Keratinocyte (primary cell): ENCODE data around the gene SLC4A5. TPM values are rescaled to one million over a fixed set of nuclear protein-coding genes. Genes with fewer than 3 reads are reported as not detected.

ENCODE experiments used
- DNase-seq: peaks from one replicate; pipeline ENCODE4 v3.0.0-alpha.2; 2011; ENCODE audit warnings: low read depth, missing footprints, low spot score
- FAIRE-seq: peaks from 2 replicates; lab custom pipeline; 2011; peaks lifted over from hg19 to GRCh38; lab: Jason Lieb, UNC
- H2AFZ ChIP-seq: 2 replicates; pipeline ENCODE4 v1.6.0; 2012; ENCODE audit warnings: low read length, control low read depth, inconsistent platforms; ENCODE audit not compliant: control insufficient read depth
- H3K27ac ChIP-seq: 2 replicates; pipeline ENCODE4 v1.5.1; 2011; ENCODE audit warnings: low read length; ENCODE audit not compliant: control insufficient read depth, insufficient read depth
- H3K27me3 ChIP-seq: 3 replicates; pipeline ENCODE4 v1.6.0; 2011; ENCODE audit warnings: low read length; ENCODE audit not compliant: control insufficient read depth, insufficient read depth; ENCODE audit errors: extremely low read depth
- H3K36me3 ChIP-seq, 2 experiments: 2 replicates in 1 of 2; 3 replicates in 1 of 2; pipeline ENCODE4 v1.5.1; 2011; ENCODE audit warnings: low read length in 2 of 2, mild to moderate bottlenecking in 1 of 2; ENCODE audit not compliant: control insufficient read depth in 2 of 2, insufficient read depth in 2 of 2; ENCODE audit errors: extremely low read depth in 1 of 2
- H3K4me1 ChIP-seq: 3 replicates; pipeline ENCODE4 v1.5.1; 2011; ENCODE audit warnings: low read length; ENCODE audit not compliant: control insufficient read depth, insufficient read depth; ENCODE audit errors: extremely low read depth
- H3K4me2 ChIP-seq: 3 replicates; pipeline ENCODE4 v1.6.0; 2011; ENCODE audit warnings: low read depth, low read length; ENCODE audit not compliant: control insufficient read depth, insufficient read depth; ENCODE audit errors: extremely low read depth
- H3K4me3 ChIP-seq, 3 experiments: fragments of 200-600 bp in 1 of 3; sonication (generic) in 1 of 3; 2 replicates in 2 of 3; 3 replicates in 1 of 3; pipeline ENCODE4 v1.5.1; 2011 to 2016; ENCODE audit warnings: low read length in 3 of 3, mild to moderate bottlenecking in 3 of 3, control low read depth in 2 of 3, inconsistent platforms in 1 of 3, low read depth in 1 of 3, mixed read lengths in 1 of 3, mixed run types in 1 of 3, moderate library complexity in 1 of 3; ENCODE audit not compliant: control insufficient read depth in 2 of 3, insufficient read depth in 2 of 3; ENCODE audit errors: extremely low read depth in 1 of 3
- H3K79me2 ChIP-seq: 2 replicates; pipeline ENCODE4 v1.6.0; 2012; ENCODE audit warnings: low read length; ENCODE audit not compliant: control insufficient read depth, insufficient read depth
- H3K9ac ChIP-seq: 3 replicates; pipeline ENCODE4 v1.6.0; 2011; ENCODE audit warnings: low read length; ENCODE audit not compliant: control insufficient read depth, insufficient read depth; ENCODE audit errors: extremely low read depth
- H3K9me1 ChIP-seq: 3 replicates; pipeline ENCODE4 v1.6.0; 2011; ENCODE audit warnings: low read length; ENCODE audit not compliant: control insufficient read depth, insufficient read depth; ENCODE audit errors: extremely low read depth
- H3K9me3 ChIP-seq: 2 replicates; pipeline ENCODE4 v1.5.1; 2012; ENCODE audit warnings: low read depth, low read length; ENCODE audit not compliant: control insufficient read depth
- H4K20me1 ChIP-seq: 3 replicates; pipeline ENCODE4 v1.6.0; 2011; ENCODE audit warnings: low read length; ENCODE audit not compliant: control insufficient read depth, insufficient read depth; ENCODE audit errors: extremely low read depth
- EZH2 ChIP-seq: IDR thresholded peaks from one replicate; pipeline ENCODE4 v1.6.1; 2012; ENCODE audit warnings: inconsistent platforms, mild to moderate bottlenecking, low read length, moderate library complexity
- dilution Hi-C: fragments of 300-500 bp; cut with MboI; formaldehyde crosslinking; loops from one replicate; pipeline ENCODE4 v1.7.0; 2020; ENCODE audit warnings: low sequenced_read_pairs; ENCODE audit not compliant: extremely low pct_ligation_motif_present
- polyA plus RNA-seq, 5 experiments: library from polyadenylated mRNA; depleted of rRNA in 3 of 5; stranded (reverse) in 3 of 5; stranded (forward) in 1 of 5; unstranded in 1 of 5; fragments of >200 nt; gene quantifications; 1 replicate in 1 of 5; 2 replicates in 3 of 5; 3 replicates in 1 of 5; pipeline versions ENCODE4 v1.2.1 to v1.2.3, GENCODE V29; 2011 to 2012; ENCODE audit warnings: missing spikeins in 2 of 5, low read depth in 1 of 5, low replicate concordance in 1 of 5
- TF ChIP-seq, protein P1 (sequence below), 3 experiments: IDR thresholded peaks in 1 of 3; conservative IDR thresholded peaks in 1 of 3; optimal IDR thresholded peaks in 1 of 3; 2 replicates in 2 of 3; 3 replicates in 1 of 3; pipeline versions ENCODE3 to v1.5.1; 2011; ENCODE audit warnings: low read length in 3 of 3, mild to moderate bottlenecking in 3 of 3, moderate library complexity in 2 of 3, control low read depth in 1 of 3, inconsistent platforms in 1 of 3; ENCODE audit not compliant: insufficient read depth in 2 of 3; ENCODE audit errors: extremely low read depth in 1 of 3

Gene SLC4A5
- polyA plus RNA-seq, 1 donor (not counting 4 experiments of a cell fraction or from before 2014, with no cell fraction given) = 0.22 TPM

DNA sequence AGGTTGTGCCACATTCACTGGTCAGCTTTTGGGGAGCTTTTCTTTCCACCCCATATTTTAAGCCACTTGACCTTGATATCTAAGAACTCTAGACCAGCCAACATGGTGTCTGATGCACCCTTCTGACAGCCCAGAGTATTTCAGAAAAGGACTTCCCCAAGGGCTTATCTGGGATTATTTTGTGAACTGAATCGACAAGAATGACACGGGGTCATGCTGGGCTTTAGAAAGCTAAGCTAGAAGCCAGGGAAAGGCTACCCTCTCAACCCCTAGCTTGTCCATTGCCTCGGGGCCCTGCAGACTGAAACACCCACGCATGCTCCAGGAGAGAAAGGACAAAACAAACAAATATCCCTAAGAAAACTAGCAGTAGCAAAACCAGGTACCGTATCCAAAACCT is 16.0 kb downstream of the SLC4A5 start:
- H3K9me1 ChIP-seq = no peaks in the 10 kb centered on the region
- peaks cover 3% of the 10 kb centered on the region for H3K27me3 ChIP-seq
- no peaks in the 10 kb centered on the region for H3K36me3 ChIP-seq
- FAIRE-seq = no peak
- no peak overlapping the region for H3K9ac ChIP-seq
- DNase-seq = no peak
- H3K4me1 ChIP-seq = no peaks in the 10 kb centered on the region
- no peak overlapping the region for H3K4me2 ChIP-seq
- H3K4me3 ChIP-seq = no peak overlapping the region
- H3K27ac ChIP-seq = no peak overlapping the region
- no peaks in the 10 kb centered on the region for H3K79me2 ChIP-seq
- TF ChIP-seq EZH2 = no peak
- TF ChIP-seq, protein P1, sequence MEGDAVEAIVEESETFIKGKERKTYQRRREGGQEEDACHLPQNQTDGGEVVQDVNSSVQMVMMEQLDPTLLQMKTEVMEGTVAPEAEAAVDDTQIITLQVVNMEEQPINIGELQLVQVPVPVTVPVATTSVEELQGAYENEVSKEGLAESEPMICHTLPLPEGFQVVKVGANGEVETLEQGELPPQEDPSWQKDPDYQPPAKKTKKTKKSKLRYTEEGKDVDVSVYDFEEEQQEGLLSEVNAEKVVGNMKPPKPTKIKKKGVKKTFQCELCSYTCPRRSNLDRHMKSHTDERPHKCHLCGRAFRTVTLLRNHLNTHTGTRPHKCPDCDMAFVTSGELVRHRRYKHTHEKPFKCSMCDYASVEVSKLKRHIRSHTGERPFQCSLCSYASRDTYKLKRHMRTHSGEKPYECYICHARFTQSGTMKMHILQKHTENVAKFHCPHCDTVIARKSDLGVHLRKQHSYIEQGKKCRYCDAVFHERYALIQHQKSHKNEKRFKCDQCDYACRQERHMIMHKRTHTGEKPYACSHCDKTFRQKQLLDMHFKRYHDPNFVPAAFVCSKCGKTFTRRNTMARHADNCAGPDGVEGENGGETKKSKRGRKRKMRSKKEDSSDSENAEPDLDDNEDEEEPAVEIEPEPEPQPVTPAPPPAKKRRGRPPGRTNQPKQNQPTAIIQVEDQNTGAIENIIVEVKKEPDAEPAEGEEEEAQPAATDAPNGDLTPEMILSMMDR (optimal IDR thresholded peaks at IDR 0.05 in 1 of 3, IDR thresholded peaks at IDR 0.05 in 1 of 3, conservative IDR thresholded peaks at IDR 0.05 in 1 of 3; ENCODE audit: extremely low read depth in 1 of 3, insufficient read depth in 2 of 3, low read length in 3 of 3) = no peak
- H3K9me3 ChIP-seq = no peaks in the 10 kb centered on the region
- H4K20me1 ChIP-seq = no peaks in the 10 kb centered on the region
- no peak overlapping the region for H2AFZ ChIP-seq
- dilution Hi-C loops = no loop called here

DNA sequence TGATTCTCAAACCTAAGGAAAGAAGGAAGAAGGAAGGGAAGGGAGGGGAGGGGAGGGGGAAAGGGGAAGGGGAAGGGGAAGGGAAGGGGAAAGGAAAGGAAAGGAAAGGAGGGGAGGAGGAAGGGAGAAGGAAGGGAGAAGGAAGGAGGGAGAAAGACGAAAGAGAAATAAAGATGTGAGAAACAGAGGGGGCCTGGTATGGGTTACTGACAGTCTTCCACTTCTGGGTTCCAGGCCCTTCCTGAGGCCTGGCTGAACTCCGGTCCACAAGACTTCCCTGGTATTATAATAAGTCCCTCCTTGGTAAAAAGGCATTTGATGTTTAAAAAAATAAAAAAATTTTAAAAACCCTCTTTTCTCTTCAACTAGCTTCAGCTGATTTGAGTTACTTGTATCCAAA is 17.4 kb downstream of the SLC4A5 start:
- no peak for FAIRE-seq

More for the DNA sequence above, 17.4 kb downstream of the SLC4A5 start:
- peaks cover 3% of the 10 kb centered on the region for H3K27me3 ChIP-seq
- H3K9ac ChIP-seq = no peak overlapping the region
- TF ChIP-seq EZH2 = no peak
- TF ChIP-seq, protein P1 (optimal IDR thresholded peaks at IDR 0.05 in 1 of 3, IDR thresholded peaks at IDR 0.05 in 1 of 3, conservative IDR thresholded peaks at IDR 0.05 in 1 of 3; ENCODE audit: extremely low read depth in 1 of 3, insufficient read depth in 2 of 3, low read length in 3 of 3) = no peak
- dilution Hi-C loops = no loop called here
- no peaks in the 10 kb centered on the region for H3K9me1 ChIP-seq
- H2AFZ ChIP-seq = no peak overlapping the region
- no peaks in the 10 kb centered on the region for H3K9me3 ChIP-seq
- no peaks in the 10 kb centered on the region for H3K36me3 ChIP-seq
- H3K4me3 ChIP-seq = no peak overlapping the region
- H4K20me1 ChIP-seq = no peaks in the 10 kb centered on the region
- H3K27ac ChIP-seq = no peak overlapping the region
- H3K4me2 ChIP-seq = no peak overlapping the region
- no peak for DNase-seq
- no peaks in the 10 kb centered on the region for H3K79me2 ChIP-seq
- no peaks in the 10 kb centered on the region for H3K4me1 ChIP-seq
